ENCODE results near the gene ANGPTL5.
A peak's percentile ranks its signal among the peaks of the same experiment; 100 is the strongest.
"Not testable (repeated sequence)": the region's sequence is repeated elsewhere in the genome, so short reads cannot be mapped to it uniquely, and the experiment has no call there.

Gene ANGPTL5

GRCh38 chr11:101916422-101916821, at the start of gene ANGPTL5:
ANGPTL5 (minus strand) TSS chr11:101916522; CDS start chr11:101907909, 8,613 bp downstream.
- DNase-seq (ENCODE audit: low spot score) (no peak), FAIRE-seq (no peak)

- FAIRE-seq: not testable (repeated sequence)
Measured at GRCh38 chr11:101964200-101964599, 47.9 kb upstream of the ANGPTL5 start.

GRCh38 chr11:101960231-101960630, 43.9 kb upstream of the ANGPTL5 start:
- FAIRE-seq: peak; percentile 63
- DNase-seq (ENCODE audit: low spot score): no peak

More at GRCh38 chr11:101964200-101964599, 47.9 kb upstream of the ANGPTL5 start:
- DNase-seq (ENCODE audit: low spot score): not testable (repeated sequence)

GRCh38 chr11:101955701-101956100, 39.4 kb upstream of the ANGPTL5 start:
- DNase-seq (ENCODE audit: low spot score) (no peak), FAIRE-seq (no peak)

- FAIRE-seq: no peak
- no peak for DNase-seq (ENCODE audit: low spot score)
Measured at GRCh38 chr11:101955278-101955677, 39.0 kb upstream of the ANGPTL5 start.

- no peak for DNase-seq (ENCODE audit: low spot score)
Measured at GRCh38 chr11:101949680-101950220, 33.4 kb upstream of the ANGPTL5 start.

GRCh38 chr11:101945448-101945847, 29.1 kb upstream of the ANGPTL5 start:
- DNase-seq (ENCODE audit: low spot score): no peak
- no peak for FAIRE-seq

More at GRCh38 chr11:101949680-101950220, 33.4 kb upstream of the ANGPTL5 start:
- FAIRE-seq: no peak

GRCh38 chr11:101944923-101945322, 28.6 kb upstream of the ANGPTL5 start:
- FAIRE-seq (no peak), DNase-seq (ENCODE audit: low spot score) (no peak)

- FAIRE-seq (no peak), DNase-seq (ENCODE audit: low spot score) (no peak)
Measured at GRCh38 chr11:101940901-101941520, 24.7 kb upstream of the ANGPTL5 start.

- DNase-seq (ENCODE audit: low spot score) (no peak), FAIRE-seq (no peak)
Measured at GRCh38 chr11:101931692-101932091, 15.4 kb upstream of the ANGPTL5 start.

- FAIRE-seq (no peak), DNase-seq (ENCODE audit: low spot score) (no peak)
Measured at GRCh38 chr11:101929294-101929915, 13.1 kb upstream of the ANGPTL5 start.

GRCh38 chr11:101923554-101923953, 7.2 kb upstream of the ANGPTL5 start:
- no peak for DNase-seq (ENCODE audit: low spot score)
- no peak for FAIRE-seq

GRCh38 chr11:101920992-101921391, 4.7 kb upstream of the ANGPTL5 start:
- FAIRE-seq (no peak), DNase-seq (ENCODE audit: low spot score) (no peak)

GRCh38 chr11:101917226-101917625, 904 bp upstream of the ANGPTL5 start:
- no peak for FAIRE-seq
- no peak for DNase-seq (ENCODE audit: low spot score)

GRCh38 chr11:101915791-101916291, 481 bp downstream of the ANGPTL5 start:
- FAIRE-seq: no peak
- DNase-seq (ENCODE audit: low spot score): peak; percentile 12

GRCh38 chr11:101914738-101915426, 1.4 kb downstream of the ANGPTL5 start, which contains the start of gene CEP126:
CEP126 (plus strand) TSS chr11:101915010; CDS start chr11:101915285, 275 bp downstream.
- FAIRE-seq: peak; percentile 92
- DNase-seq (ENCODE audit: low spot score): peak; percentile 96

GRCh38 chr11:101914341-101914737, 2.0 kb downstream of the ANGPTL5 start:
- FAIRE-seq (no peak), DNase-seq (ENCODE audit: low spot score) (peak; percentile 13)

GRCh38 chr11:101913656-101914055, 2.7 kb downstream of the ANGPTL5 start:
- FAIRE-seq (no peak), DNase-seq (ENCODE audit: low spot score) (no peak)

- DNase-seq (ENCODE audit: low spot score) (no peak), FAIRE-seq (no peak)
Measured at GRCh38 chr11:101912823-101913284, 3.5 kb downstream of the ANGPTL5 start.

GRCh38 chr11:101909087-101909486, 7.2 kb downstream of the ANGPTL5 start:
- FAIRE-seq: no peak
- no peak for DNase-seq (ENCODE audit: low spot score)

- DNase-seq (ENCODE audit: low spot score) (no peak), FAIRE-seq (no peak)
Measured at GRCh38 chr11:101907815-101908214, 8.5 kb downstream of the ANGPTL5 start.

- FAIRE-seq (no peak), DNase-seq (ENCODE audit: low spot score) (no peak)
Measured at GRCh38 chr11:101894505-101894904, 21.8 kb downstream of the ANGPTL5 start.

Data from urothelium cell line (cell line).